Stimulated activated memory B cell treated with anti-CD40 and anti-IgM and Interleukin-4, amounts not matched to agents 10 μg/mL and 1 μg/mL and 100 μg/mL, for 72 hours (primary cell): ENCODE data around the gene LDLRAD4.

Experiments
- ATAC-seq: fragments of 150-1000 bp; cut with Tn5 transposase; 2 replicates; pipeline ENCODE4 v1.10.0; 2021
- H3K27ac Mint-ChIP-seq: one replicate; pipeline ENCODE4 v1.8.0; 2022; ENCODE audit warnings: mild to moderate bottlenecking, mixed read lengths
- H3K27me3 Mint-ChIP-seq: one replicate; pipeline ENCODE4 v1.8.0; 2022; ENCODE audit warnings: mixed read lengths
- H3K36me3 Mint-ChIP-seq: one replicate; pipeline ENCODE4 v1.8.0; 2022; ENCODE audit warnings: mixed read lengths
- H3K4me1 Mint-ChIP-seq: one replicate; pipeline ENCODE4 v1.8.0; 2022; ENCODE audit warnings: mixed read lengths
- H3K4me3 Mint-ChIP-seq: one replicate; pipeline ENCODE4 v1.8.0; 2022; ENCODE audit warnings: mild to moderate bottlenecking, moderate library complexity, mixed read lengths
- H3K9me3 Mint-ChIP-seq: one replicate; pipeline ENCODE4 v1.8.0; 2022; ENCODE audit warnings: mixed read lengths

The LDLRAD4 gene

DNA sequence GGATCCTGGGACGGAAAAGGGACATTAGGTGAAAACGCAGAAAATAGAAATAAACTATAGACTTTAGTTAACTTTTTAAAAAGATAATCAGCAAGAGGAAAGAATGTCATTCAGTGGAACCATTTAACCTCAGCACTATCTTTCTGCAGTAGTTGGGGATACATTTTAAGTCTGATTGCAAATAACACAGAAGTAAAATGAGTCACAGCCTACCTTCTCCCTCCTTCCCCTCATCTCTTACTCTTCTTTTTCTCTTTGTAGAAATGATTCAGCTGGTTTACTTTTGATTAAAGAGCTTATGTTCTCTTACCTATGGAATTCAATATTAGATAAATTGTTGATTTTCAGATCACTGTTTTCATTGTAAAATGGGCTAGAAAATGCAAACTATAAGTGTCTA is 336.6 kb downstream of the LDLRAD4 start:
- H3K27me3 Mint-ChIP-seq: peaks cover 6% of the 10 kb centered on the region
- H3K27ac Mint-ChIP-seq: no peak overlapping the region
- no peaks in the 10 kb centered on the region for H3K9me3 Mint-ChIP-seq
- no peak overlapping the region for H3K4me3 Mint-ChIP-seq
- H3K36me3 Mint-ChIP-seq: peaks cover 6% of the 10 kb centered on the region
- peaks cover 15% of the 10 kb centered on the region for H3K4me1 Mint-ChIP-seq
- ATAC-seq: no peak

DNA sequence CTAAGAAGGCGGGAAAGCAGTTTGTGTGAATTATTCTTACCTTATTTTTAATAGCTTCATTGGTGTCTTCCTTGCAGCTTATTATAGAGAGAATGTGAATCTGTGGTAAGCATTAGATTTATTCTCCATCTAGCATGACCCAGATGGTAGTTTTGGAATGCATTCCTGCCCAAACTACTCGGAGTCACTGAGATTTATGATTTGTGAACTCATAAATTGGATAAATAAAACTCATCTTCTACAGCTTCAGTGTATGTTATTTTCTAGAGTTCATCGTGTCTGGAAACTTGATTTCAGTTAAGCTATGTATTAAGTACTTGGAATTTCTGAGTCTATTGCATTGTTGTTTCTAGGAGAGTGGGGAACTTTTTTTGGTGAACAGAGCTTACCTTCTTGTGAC is 337.3 kb downstream of the LDLRAD4 start:
- Mint-ChIP-seq H3K36me3 (peaks cover 6% of the 10 kb centered on the region), H3K9me3 (no peaks in the 10 kb centered on the region), H3K27ac (no peak overlapping the region), H3K27me3 (peaks cover 6% of the 10 kb centered on the region), H3K4me1 (peaks cover 21% of the 10 kb centered on the region), H3K4me3 (no peak overlapping the region)
- no peak for ATAC-seq

DNA sequence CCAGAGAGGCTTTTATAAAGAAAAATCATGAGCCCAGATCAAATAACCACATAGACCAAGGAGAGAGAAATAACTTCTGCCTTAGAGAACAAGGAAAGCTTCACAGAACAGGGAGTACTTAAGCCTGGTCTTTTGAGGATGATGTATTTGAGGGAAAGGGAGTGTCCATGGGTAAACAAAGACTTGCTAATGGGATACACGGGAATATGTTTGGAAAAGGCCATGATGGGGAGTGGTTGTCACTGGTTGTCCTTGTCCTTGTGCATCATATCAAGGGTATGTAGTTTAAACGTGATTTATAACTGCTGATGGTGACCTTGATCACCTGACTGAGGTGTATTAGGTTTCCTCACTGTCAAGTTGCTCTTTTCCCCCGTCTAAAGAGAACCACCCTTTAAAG is 337.9 kb downstream of the LDLRAD4 start:
- no peaks in the 10 kb centered on the region for H3K9me3 Mint-ChIP-seq
- no peak for ATAC-seq
- no peak overlapping the region for H3K4me3 Mint-ChIP-seq
- H3K27ac Mint-ChIP-seq: no peak overlapping the region
- H3K36me3 Mint-ChIP-seq: peaks cover 2% of the 10 kb centered on the region
- no peaks in the 10 kb centered on the region for H3K27me3 Mint-ChIP-seq
- peaks cover 23% of the 10 kb centered on the region for H3K4me1 Mint-ChIP-seq

DNA sequence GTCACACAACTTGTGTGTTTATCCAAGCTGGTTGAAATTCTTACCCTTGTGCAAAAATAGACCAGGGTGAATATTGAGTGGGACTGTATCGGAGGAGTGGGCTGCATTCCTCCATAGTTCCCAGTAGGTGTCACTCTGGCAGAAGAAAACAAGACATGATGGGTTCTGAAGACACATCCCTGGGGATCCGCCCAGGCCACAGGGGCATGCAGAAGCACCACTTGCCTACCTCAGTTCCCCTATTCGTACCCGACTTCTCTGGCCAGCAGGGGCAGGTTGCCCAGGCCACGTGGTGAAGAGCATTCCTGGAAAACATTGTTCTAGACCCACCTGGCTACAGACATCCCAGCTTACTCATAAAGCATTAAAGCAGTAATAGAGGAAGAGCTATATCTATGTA is 339.6 kb downstream of the LDLRAD4 start:
- peak overlapping the region; percentile 76 for H3K27ac Mint-ChIP-seq
- peak overlapping the region; percentile 45 for H3K4me3 Mint-ChIP-seq
- ATAC-seq: peak; percentile 75
- H3K9me3 Mint-ChIP-seq: no peaks in the 10 kb centered on the region
- H3K36me3 Mint-ChIP-seq: no peaks in the 10 kb centered on the region
- H3K4me1 Mint-ChIP-seq: peaks cover 39% of the 10 kb centered on the region
- H3K27me3 Mint-ChIP-seq: no peaks in the 10 kb centered on the region

DNA sequence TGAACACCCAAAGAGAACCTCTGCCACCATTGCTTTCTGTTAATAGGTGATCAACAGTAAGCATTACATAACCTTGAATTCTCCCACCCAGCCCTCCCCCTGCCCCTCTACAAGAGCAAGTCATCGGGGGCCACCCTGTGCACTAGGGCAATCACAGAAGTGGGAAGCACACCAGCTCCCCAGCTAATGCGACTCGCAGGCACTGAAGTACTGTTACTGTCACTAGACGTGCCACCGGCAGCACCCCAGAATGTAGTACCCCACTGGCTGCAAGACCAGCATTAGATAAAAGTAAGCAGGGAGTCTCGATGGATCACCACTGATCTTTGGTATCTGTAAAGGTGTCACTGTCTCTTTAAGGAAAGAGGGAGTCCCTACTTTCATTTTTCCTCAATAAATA is 340.2 kb downstream of the LDLRAD4 start:
- Mint-ChIP-seq H3K27ac (no peak overlapping the region), H3K27me3 (no peaks in the 10 kb centered on the region), H3K36me3 (no peaks in the 10 kb centered on the region), H3K4me1 (peaks cover 44% of the 10 kb centered on the region), H3K4me3 (no peak overlapping the region), H3K9me3 (no peaks in the 10 kb centered on the region)
- no peak for ATAC-seq

DNA sequence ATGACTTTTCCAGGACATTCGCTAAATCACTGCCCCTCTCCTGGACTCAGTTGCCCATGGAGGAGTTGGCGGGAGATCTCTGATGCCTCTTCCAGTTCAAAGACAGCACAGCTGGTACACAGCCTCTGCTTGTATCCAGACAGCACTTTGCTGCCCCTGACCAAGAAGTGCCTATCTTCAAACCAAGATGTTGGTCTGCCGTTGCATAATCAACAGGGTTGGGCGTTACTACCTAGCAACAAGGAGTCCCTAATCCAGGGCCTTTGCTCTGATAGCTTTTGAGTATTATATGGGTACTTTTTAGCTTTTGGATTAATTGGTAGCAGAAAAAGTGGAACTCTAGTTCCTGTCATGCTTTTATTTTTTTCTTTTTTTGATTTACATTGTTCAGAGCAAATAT is 341.2 kb downstream of the LDLRAD4 start:
- no peak overlapping the region for H3K4me3 Mint-ChIP-seq
- peak overlapping the region; percentile 96 for H3K27ac Mint-ChIP-seq
- H3K36me3 Mint-ChIP-seq: no peaks in the 10 kb centered on the region
- H3K4me1 Mint-ChIP-seq: peaks cover 52% of the 10 kb centered on the region
- no peaks in the 10 kb centered on the region for H3K27me3 Mint-ChIP-seq
- H3K9me3 Mint-ChIP-seq: no peaks in the 10 kb centered on the region
- ATAC-seq: no peak

DNA sequence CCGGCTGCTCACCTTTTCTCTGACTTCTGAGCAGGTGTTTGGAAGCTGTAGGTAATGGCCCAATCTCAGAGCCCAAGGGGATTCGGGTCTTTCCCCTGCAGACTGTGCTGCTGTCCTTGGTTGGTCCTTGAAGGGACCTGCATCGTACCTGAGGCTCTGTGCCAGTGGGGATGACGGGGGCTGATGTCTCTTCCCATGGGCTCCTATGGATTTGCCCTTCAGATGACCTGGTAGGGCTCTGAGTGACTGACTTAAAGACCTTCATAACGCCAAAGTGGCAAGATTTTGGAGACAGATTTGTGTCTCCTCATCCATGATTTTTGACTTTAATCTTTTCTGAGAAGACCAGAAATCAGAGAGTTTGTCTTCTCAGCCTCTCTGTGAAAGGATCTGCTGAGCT is 341.7 kb downstream of the LDLRAD4 start:
- Mint-ChIP-seq H3K36me3 (no peaks in the 10 kb centered on the region), H3K27ac (peak overlapping the region; percentile 96), H3K9me3 (no peaks in the 10 kb centered on the region), H3K4me1 (peaks cover 55% of the 10 kb centered on the region), H3K27me3 (no peaks in the 10 kb centered on the region), H3K4me3 (no peak overlapping the region)
- ATAC-seq: no peak

DNA sequence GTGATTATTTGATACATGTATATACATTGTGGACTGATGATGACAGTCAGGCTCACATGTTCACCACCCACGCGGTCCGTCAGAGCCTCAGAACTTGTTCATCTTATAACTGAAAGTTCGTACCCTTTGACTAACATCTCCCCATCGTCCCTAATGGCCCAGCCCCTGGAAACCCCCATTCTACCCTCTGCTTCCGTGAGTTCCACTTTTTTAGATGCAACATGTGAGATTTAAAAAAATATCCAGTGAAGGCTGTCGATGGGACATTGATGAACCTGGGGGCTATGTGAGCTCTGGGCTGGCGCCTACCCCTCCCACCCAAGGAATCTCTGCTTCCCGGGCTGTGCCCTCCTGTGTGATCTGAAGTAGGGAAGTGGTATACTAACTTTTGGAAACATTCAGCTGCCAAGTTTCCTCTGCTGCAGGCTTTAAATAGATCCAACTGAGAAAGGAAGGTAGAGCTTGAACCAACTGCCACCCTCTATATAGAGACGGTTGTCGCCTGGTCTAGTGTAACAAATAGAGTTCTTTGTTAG is 344.0 kb downstream of the LDLRAD4 start:
- Mint-ChIP-seq H3K27ac (peak overlapping the region; percentile 96), H3K27me3 (no peaks in the 10 kb centered on the region), H3K4me1 (peaks cover 76% of the 10 kb centered on the region), H3K36me3 (no peaks in the 10 kb centered on the region), H3K4me3 (peak overlapping the region; percentile 77), H3K9me3 (no peaks in the 10 kb centered on the region)
- peak; percentile 83 for ATAC-seq

DNA sequence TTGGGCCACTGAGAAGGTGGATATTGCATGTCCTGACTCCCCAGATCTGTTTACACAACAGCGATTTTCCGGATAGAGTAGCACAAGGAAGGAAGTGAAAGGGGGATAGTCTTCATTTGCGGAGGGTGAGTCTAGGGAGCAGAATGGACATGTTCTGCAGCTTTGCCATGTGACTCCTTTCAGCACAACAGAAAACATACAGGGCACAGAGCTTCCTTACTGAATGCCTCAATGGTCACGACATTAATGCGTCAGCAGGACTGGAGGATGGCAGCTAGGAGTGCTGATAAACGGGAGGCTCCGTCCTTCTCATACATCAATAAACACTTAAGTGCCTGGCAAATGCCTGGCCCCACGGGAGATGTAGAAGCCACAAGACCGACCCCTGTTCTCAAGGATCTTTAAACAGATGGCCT is 344.8 kb downstream of the LDLRAD4 start:
- Mint-ChIP-seq H3K36me3 (no peaks in the 10 kb centered on the region), H3K9me3 (no peaks in the 10 kb centered on the region), H3K27ac (peak overlapping the region; percentile 96), H3K4me3 (peak overlapping the region; percentile 63), H3K27me3 (no peaks in the 10 kb centered on the region), H3K4me1 (peaks cover 78% of the 10 kb centered on the region)
- ATAC-seq: peak; percentile 44

DNA sequence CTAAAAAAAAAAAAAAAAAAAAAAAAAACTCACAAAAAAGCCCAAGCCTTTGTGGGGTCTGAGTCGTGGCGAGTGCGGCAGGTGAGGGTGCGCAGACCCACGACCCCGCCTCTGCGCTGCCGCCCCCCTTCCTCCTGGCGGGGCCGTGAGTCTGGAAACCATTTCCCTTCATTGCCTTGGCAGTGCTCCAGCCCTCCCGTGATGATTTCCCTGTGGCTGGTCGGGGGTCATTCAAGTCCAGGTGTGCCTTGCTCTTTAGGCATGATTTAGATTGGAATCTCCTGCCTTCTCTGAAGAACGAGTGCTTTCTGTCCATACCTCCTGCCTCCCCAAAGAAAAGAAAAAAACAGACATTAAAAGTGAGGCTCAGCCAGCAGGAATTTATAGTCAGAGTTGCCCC is 346.0 kb downstream of the LDLRAD4 start:
- ATAC-seq: no peak
- H3K9me3 Mint-ChIP-seq: no peaks in the 10 kb centered on the region
- H3K36me3 Mint-ChIP-seq: no peaks in the 10 kb centered on the region
- no peaks in the 10 kb centered on the region for H3K27me3 Mint-ChIP-seq
- H3K4me1 Mint-ChIP-seq: peaks cover 89% of the 10 kb centered on the region
- peak overlapping the region; percentile 96 for H3K27ac Mint-ChIP-seq
- H3K4me3 Mint-ChIP-seq: peak overlapping the region; percentile 25

DNA sequence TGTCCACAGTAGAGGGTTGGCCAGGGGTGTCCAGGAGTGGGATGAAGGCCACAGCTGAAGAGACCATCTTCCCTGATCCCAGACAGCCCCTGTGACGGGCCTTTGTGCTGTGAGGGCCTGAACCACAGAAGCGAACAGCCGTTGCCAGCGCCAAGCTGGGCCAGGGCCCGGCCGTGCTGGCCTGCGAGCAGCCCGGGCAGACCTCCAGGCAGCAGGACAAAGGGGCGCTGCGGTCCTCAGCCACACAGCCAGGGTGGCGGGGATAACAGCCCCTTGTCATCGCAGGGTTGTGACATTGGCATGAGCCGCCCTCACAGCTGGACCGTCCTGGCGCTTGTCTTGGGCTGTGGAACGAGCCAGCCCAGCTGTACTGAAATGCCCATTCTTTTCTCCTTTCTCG is 346.7 kb downstream of the LDLRAD4 start:
- no peaks in the 10 kb centered on the region for H3K9me3 Mint-ChIP-seq
- H3K27ac Mint-ChIP-seq: peak overlapping the region; percentile 96
- no peak for ATAC-seq
- H3K36me3 Mint-ChIP-seq: no peaks in the 10 kb centered on the region
- no peak overlapping the region for H3K4me3 Mint-ChIP-seq
- no peaks in the 10 kb centered on the region for H3K27me3 Mint-ChIP-seq
- H3K4me1 Mint-ChIP-seq: peaks cover 91% of the 10 kb centered on the region

DNA sequence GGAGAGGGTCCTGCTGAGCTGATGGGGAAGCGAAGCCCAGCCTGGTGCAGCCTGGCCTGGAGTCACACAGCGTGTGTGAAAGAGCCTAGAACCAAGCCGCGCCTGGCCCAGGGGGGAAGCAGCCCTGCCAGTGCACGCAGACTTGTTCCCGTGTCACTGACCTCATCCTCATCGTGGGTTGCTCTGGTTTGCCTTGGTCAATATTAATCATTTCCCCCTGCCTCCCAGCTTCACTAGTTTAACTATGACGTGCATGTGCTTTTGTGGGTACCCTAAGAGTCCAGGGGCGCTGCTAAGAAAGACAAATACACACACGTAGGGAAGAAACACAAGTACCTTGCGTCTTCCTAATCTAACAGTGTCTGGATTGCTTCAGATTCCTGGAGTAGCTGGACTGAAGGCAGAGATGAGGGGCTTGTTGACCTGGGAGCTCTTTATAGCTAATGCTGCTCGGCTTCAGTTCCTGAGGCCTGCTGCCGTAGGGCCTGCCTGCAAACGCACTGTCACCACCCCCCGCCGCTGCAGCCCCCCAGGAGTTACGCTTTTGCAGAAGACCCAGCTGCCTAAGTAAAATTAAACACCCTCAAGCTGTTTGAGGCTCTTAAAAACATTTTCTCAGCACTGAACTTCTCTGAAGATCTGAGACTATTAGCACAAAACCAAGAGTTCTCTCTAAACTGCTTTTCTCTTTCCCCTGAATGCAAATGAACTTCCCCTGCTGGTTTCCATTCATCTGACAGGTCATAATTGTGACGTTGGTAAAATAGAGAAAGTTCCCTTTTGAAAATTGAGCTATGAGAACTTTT is 348.6 kb downstream of the LDLRAD4 start:
- H3K27me3 Mint-ChIP-seq: no peaks in the 10 kb centered on the region
- ATAC-seq: peak; percentile 80
- peaks cover 86% of the 10 kb centered on the region for H3K4me1 Mint-ChIP-seq
- H3K36me3 Mint-ChIP-seq: no peaks in the 10 kb centered on the region
- H3K9me3 Mint-ChIP-seq: no peaks in the 10 kb centered on the region
- peak overlapping the region; percentile 69 for H3K4me3 Mint-ChIP-seq
- H3K27ac Mint-ChIP-seq: peak overlapping the region; percentile 96

DNA sequence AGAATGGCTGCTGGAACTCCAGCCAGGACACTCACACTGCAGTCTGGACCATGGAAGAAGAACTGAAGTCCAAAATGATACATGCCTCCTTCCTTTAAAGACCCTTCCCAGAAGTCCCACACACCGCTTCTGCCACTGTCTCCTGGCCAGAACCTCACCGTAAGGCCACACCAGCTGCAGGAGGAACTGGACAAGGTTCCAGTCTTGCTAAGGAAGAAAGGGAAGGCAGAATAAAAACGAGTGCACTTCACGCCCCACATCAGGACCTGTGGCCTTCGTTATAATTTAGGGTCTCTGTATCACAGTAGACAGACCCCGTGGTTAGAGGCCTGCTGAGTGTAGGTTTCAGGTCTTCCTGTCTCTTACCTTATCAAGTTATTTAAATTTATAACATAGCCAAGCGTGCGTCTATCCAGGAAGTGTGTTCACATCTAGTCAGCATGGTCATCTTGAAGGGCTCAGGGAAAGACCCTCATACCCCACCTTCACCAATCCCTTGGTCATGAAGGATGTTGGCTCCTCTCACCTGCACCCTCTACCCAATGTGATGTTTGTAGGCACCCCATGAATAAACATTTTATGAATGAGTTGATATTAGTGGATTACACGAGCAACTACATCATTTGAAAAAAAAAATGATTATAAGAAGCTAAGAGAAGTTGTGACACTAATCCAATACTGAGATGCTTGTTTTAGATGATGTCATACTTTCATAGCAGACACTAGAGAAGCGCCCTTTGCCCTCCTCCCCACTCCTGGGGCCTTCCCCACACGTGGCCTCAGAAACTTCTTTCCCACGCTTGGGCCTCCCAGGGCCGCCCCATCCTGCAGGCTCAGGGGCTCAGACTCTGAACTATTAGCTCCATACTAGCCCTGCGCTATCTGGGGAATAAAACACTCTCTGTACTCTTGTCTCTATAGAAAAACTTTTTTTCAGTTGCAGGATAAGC is 350.2 kb downstream of the LDLRAD4 start:
- H3K27me3 Mint-ChIP-seq: no peaks in the 10 kb centered on the region
- ATAC-seq: peak; percentile 73
- peaks cover 70% of the 10 kb centered on the region for H3K4me1 Mint-ChIP-seq
- H3K36me3 Mint-ChIP-seq: no peaks in the 10 kb centered on the region
- no peaks in the 10 kb centered on the region for H3K9me3 Mint-ChIP-seq
- peak overlapping the region; percentile 96 for H3K27ac Mint-ChIP-seq
- H3K4me3 Mint-ChIP-seq: peak overlapping the region; percentile 3

DNA sequence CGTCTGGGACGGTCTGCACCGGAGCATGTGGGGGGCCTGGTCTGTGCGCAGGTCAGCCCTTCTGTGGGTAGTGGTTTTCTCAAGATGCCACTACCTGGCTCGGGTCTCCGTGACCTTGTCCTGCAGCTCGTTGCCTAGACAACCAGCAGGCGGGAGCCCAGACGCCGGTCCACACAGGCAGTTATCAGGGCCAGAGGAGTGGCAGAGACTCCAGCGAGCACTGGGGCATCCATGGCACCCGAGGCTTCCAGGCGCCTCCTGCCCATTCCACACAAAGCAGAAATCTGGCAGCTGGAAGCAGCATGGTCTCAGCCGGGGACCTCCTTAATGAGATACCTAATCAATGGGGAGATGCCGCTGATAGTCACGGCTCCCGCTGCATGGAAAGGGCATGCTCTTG is 351.7 kb downstream of the LDLRAD4 start:
- H3K4me3 Mint-ChIP-seq: no peak overlapping the region
- ATAC-seq: no peak
- H3K27ac Mint-ChIP-seq: peak overlapping the region; percentile 96
- peaks cover 60% of the 10 kb centered on the region for H3K4me1 Mint-ChIP-seq
- H3K9me3 Mint-ChIP-seq: no peaks in the 10 kb centered on the region
- no peaks in the 10 kb centered on the region for H3K36me3 Mint-ChIP-seq
- H3K27me3 Mint-ChIP-seq: no peaks in the 10 kb centered on the region

DNA sequence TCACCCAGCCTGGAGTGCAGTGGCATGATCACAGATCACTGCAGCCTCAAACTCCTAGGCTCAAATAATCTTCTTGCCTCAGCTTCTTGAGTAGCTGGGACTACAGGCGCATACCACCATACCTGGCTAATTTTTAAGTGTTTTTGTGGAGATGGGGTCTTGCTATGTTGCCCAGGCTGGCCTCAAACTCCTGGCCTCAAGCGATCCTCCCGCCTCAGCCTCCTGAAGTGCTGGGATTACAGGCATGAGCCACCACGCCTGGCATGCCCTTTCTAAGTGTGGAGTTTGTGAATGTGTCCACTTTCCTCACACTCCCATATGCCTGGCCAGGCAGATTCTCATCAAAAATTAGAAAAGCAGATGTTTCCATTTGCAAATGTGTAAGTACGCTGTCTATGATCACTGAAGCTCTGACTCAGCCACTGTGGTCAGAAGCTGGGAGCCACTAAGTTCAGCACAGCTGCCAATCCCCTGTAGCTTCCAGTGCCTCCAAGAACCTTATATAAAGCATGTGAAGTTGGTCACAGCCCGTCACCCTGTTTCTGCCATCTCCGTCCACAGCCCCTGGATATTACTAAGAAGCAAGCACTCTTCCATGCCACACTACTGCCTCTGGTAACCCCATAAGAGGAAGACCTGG is 352.4 kb downstream of the LDLRAD4 start:
- ATAC-seq: no peak
- Mint-ChIP-seq H3K27ac (peak overlapping the region; percentile 36), H3K4me1 (peaks cover 59% of the 10 kb centered on the region)

More for the DNA sequence above, 352.4 kb downstream of the LDLRAD4 start:
- Mint-ChIP-seq H3K36me3 (no peaks in the 10 kb centered on the region), H3K27me3 (no peaks in the 10 kb centered on the region), H3K9me3 (no peaks in the 10 kb centered on the region), H3K4me3 (no peak overlapping the region)
